ENCODE measurements around the gene TPO. TPM values are rescaled to one million over a fixed set of nuclear protein-coding genes. Genes with fewer than 3 reads are reported as not detected.
A peak's percentile ranks its signal among the peaks of the same experiment; 100 is the strongest.

Gene TPO
- total and polyA plus RNA-seq, 11 donors: 3.0 to 13.8 (median 8.4) TPM

DNA sequence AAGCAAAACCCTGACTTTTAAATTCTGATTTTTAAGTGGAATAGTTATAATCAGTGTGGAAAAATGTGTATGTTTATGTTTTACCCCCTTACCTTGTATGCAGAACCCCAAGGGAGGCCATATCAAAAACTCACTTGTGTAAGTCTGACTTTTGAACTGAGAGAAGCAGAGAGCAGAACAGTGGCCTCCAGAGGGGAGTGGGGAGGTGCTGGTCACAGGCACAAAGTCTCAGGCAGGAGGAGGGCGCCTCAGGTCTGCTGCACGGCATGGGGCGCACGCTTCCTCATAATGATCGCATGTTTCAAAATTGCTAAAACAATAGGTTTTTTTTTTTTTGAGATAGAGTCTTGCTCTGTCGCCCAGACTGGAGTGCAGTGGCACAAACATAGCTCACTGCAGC is 127.8 kb downstream of the TPO start:
- 76 to 88% (median 80%) methylated on average over 6 of the region's 6 CpGs for WGBS, 4 donors
- no peak for TF ChIP-seq POLR2A (IDR thresholded peaks at IDR 0.05)
- TF ChIP-seq, protein P1, sequence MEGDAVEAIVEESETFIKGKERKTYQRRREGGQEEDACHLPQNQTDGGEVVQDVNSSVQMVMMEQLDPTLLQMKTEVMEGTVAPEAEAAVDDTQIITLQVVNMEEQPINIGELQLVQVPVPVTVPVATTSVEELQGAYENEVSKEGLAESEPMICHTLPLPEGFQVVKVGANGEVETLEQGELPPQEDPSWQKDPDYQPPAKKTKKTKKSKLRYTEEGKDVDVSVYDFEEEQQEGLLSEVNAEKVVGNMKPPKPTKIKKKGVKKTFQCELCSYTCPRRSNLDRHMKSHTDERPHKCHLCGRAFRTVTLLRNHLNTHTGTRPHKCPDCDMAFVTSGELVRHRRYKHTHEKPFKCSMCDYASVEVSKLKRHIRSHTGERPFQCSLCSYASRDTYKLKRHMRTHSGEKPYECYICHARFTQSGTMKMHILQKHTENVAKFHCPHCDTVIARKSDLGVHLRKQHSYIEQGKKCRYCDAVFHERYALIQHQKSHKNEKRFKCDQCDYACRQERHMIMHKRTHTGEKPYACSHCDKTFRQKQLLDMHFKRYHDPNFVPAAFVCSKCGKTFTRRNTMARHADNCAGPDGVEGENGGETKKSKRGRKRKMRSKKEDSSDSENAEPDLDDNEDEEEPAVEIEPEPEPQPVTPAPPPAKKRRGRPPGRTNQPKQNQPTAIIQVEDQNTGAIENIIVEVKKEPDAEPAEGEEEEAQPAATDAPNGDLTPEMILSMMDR (IDR thresholded peaks at IDR 0.05): no peak
- H3K27ac ChIP-seq: no peak overlapping the region
- no peaks in the 10 kb centered on the region for H3K36me3 ChIP-seq
- no peak overlapping the region for H3K4me3 ChIP-seq
- H3K4me1 ChIP-seq: peaks cover 0 to 7% (median 0%) of the 10 kb centered on the region in 12 donors
- no peaks in the 10 kb centered on the region for H3K9me3 ChIP-seq
- peak in 1 of 4 donors; percentile 8 for ATAC-seq
- DNase-seq: no peak
- intact Hi-C loops (cut with DNase I): loop anchor here in 6 of 10 donors (5.0 to 10.0 kb wide), 4 partner anchors 396 to 826 kb away; partner anchors contain the start of gene SNTG2 (in 1 of the 6)
- H3K27me3 ChIP-seq: peaks cover 0 to 2% (median 0%) of the 10 kb centered on the region in 9 donors

GRCh38 chr2:1541819-1542475 is 128.7 kb downstream of the TPO start:
- H3K27me3 ChIP-seq: peaks cover 0 to 3% (median 0%) of the 10 kb centered on the region in 9 donors
- no peak for ATAC-seq
- whole genome bisulfite sequencing, 4 donors: 77 to 82% (median 78%) methylated on average over 13 to 16 of the region's 16 CpGs
- H3K4me3 ChIP-seq: no peak overlapping the region
- no peak overlapping the region for H3K27ac ChIP-seq
- TF ChIP-seq, protein P1 (IDR thresholded peaks at IDR 0.05): no peak
- TF ChIP-seq POLR2A (IDR thresholded peaks at IDR 0.05): no peak
- peaks cover 0 to 7% (median 0%) of the 10 kb centered on the region in 12 donors for H3K4me1 ChIP-seq
- intact Hi-C loops (cut with DNase I): loop anchor here in 6 of 10 donors (5.0 to 10.0 kb wide), 4 partner anchors 397 to 827 kb away; partner anchors contain the start of gene SNTG2 (in 1 of the 6)
- H3K9me3 ChIP-seq: no peaks in the 10 kb centered on the region
- H3K36me3 ChIP-seq: no peaks in the 10 kb centered on the region
- DNase-seq: no peak

GRCh38 chr2:1542971-1543370 is 129.7 kb downstream of the TPO start:
- TF ChIP-seq POLR2A (IDR thresholded peaks at IDR 0.05): no peak
- TF ChIP-seq, protein P1 (IDR thresholded peaks at IDR 0.05): no peak
- 79 to 84% (median 81%) methylated on average over 11 of the region's 11 CpGs for WGBS, 4 donors
- H3K9me3 ChIP-seq: no peaks in the 10 kb centered on the region
- ATAC-seq (no peak), DNase-seq (no peak)
- H3K27ac ChIP-seq: no peak overlapping the region
- H3K4me1 ChIP-seq: peaks cover 0 to 7% (median 0%) of the 10 kb centered on the region in 12 donors
- no peaks in the 10 kb centered on the region for H3K36me3 ChIP-seq
- H3K27me3 ChIP-seq: peaks cover 0 to 7% (median 0%) of the 10 kb centered on the region in 9 donors
- intact Hi-C loops (cut with DNase I): loop anchor here in 6 of 10 donors (5.0 to 10.0 kb wide), 4 partner anchors 398 to 828 kb away; partner anchors contain the start of gene SNTG2 (in 1 of the 6)
- H3K4me3 ChIP-seq: no peak overlapping the region

DNA sequence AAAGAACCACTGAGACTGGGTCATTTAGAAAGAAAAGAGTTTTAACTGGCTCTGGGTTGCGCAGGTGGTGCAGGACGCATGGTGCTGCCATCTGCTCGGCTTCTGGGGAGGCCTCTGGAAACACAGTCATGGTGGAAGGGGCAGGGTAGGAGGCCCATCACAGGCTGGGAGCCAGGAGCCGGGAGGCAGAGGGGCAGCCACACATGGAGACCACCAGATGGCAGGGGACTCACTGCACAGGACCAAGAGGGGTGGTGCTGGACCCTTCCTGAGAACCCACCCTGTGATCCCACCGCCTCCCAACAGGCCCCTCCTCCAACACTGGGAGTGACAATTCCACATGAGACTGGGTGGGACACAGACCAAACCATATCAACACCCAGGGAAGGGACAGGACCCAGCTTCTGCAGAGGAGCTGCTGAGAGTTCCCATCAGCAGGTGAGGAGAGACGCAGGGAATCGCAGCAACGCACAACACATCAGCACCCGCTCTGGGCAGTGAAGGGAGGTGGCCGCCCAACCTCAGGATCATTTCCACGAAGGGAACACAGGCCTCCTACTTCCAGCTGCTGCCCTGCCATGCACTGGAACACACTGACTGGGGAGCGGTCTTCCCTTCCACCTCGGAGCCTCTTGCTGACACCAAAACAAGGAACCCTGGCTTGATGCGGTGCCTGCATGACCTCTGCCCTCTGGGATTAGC is 130.7 kb downstream of the TPO start:
- H3K9me3 ChIP-seq: no peaks in the 10 kb centered on the region
- H3K4me3 ChIP-seq: no peak overlapping the region
- intact Hi-C loops (cut with DNase I): loop anchor here in 7 of 10 donors (2.0 to 10.0 kb wide), 6 partner anchors 399 to 829 kb away; partner anchors contain the start of gene SNTG2 (in 1 of the 7)
- peaks cover 0 to 7% (median 0%) of the 10 kb centered on the region in 12 donors for H3K4me1 ChIP-seq
- 92 to 97% (median 93%) methylated on average over 12 to 14 of the region's 14 CpGs for WGBS, 4 donors
- no peaks in the 10 kb centered on the region for H3K36me3 ChIP-seq
- ATAC-seq: no peak
- H3K27ac ChIP-seq: peak overlapping the region in 2 of 12 donors; percentile 19 to 20
- TF ChIP-seq POLR2A (IDR thresholded peaks at IDR 0.05): no peak
- TF ChIP-seq, protein P1 (IDR thresholded peaks at IDR 0.05): no peak
- no peak for DNase-seq
- H3K27me3 ChIP-seq: peaks cover 0 to 7% (median 0%) of the 10 kb centered on the region in 9 donors
